B cell (primary cell): Measurements from ENCODE around the gene EPN2. TPM values are rescaled to one million over a fixed set of nuclear protein-coding genes. Genes with fewer than 3 reads are reported as not detected.

Source experiments
- ATAC-seq: fragments of 200-7000 bp; cut with Tn5 transposase; one replicate; pipeline ENCODE4 v1.10.0; 2021; ENCODE audit warnings: low read depth, mild to moderate bottlenecking, moderate number of reproducible peaks, moderate library complexity
- CTCF ChIA-PET: fragments of 350-600 bp; sonication (Branson Sonifier 250); formaldehyde crosslinking; loops from one replicate; lab custom pipeline; 2021; ENCODE audit warnings: antibody characterized with exemption, inconsistent platforms; lab: Charles Lee
- POLR2A ChIA-PET: fragments of 350-600 bp; sonication (Branson Sonifier 250); formaldehyde crosslinking; loops from one replicate; lab custom pipeline; 2021; ENCODE audit warnings: antibody characterized with exemption; lab: Charles Lee
- DNase-seq: peaks from one replicate; pipeline ENCODE4 v3.0.0; 2013
- H2AFZ ChIP-seq: 2 replicates; pipeline ENCODE4 v1.6.1; 2012; ENCODE audit warnings: mild to moderate bottlenecking, low read depth, low read length; ENCODE audit not compliant: insufficient read depth, poor library complexity, severe bottlenecking
- H3K27ac ChIP-seq, 2 donors: 1 replicate in 1 of 2; 2 replicates in 1 of 2; pipeline ENCODE4 v1.5.1; 2012 to 2013; ENCODE audit warnings: low read length in 2 of 2, mild to moderate bottlenecking in 2 of 2, moderate library complexity in 1 of 2
- H3K27me3 ChIP-seq, 4 experiments: fragments of 200-600 bp in 1 of 4; sonication (generic) in 1 of 4; replicated peaks in 1 of 4; 1 replicate in 2 of 4; 2 replicates in 2 of 4; pipeline versions ENCODE4 v1.6.1 to v1.7.0; 2013 to 2016; ENCODE audit warnings: low read length in 3 of 4, mild to moderate bottlenecking in 2 of 4, mixed read lengths in 1 of 4, moderate library complexity in 1 of 4; ENCODE audit not compliant: insufficient read depth in 4 of 4, control insufficient read depth in 3 of 4; ENCODE audit errors: control extremely low read depth in 1 of 4
- H3K36me3 ChIP-seq, 2 experiments: replicated peaks in 1 of 2; 1 replicate in 1 of 2; 2 replicates in 1 of 2; pipeline versions ENCODE4 v1.6.1 to v1.7.1; 2013; ENCODE audit warnings: low read length in 1 of 2; ENCODE audit not compliant: insufficient read depth in 2 of 2, control insufficient read depth in 1 of 2; ENCODE audit errors: control extremely low read depth in 1 of 2, extremely low read depth in 1 of 2
- H3K4me1 ChIP-seq, 2 donors: fragments of 200-600 bp in 1 of 2; sonication (generic) in 1 of 2; 1 replicate in 1 of 2; 2 replicates in 1 of 2; pipeline versions ENCODE4 v1.5.1 to v1.6.1; 2013 to 2017; ENCODE audit warnings: low read length in 2 of 2; ENCODE audit not compliant: control insufficient read depth in 2 of 2, insufficient read depth in 2 of 2
- H3K4me2 ChIP-seq: replicated peaks from 2 replicates; pipeline ENCODE3; 2012; ENCODE audit warnings: mild to moderate bottlenecking, low read depth, low read length; ENCODE audit not compliant: poor library complexity, severe bottlenecking
- H3K4me3 ChIP-seq, 5 experiments: fragments of 200-600 bp in 1 of 5; sonication (generic) in 1 of 5; 1 replicate in 3 of 5; 2 replicates in 2 of 5; pipeline versions ENCODE4 v1.5.1 to v1.7.0; 2011 to 2016; ENCODE audit warnings: low read length in 4 of 5, mild to moderate bottlenecking in 4 of 5, low read depth in 2 of 5, control low read depth in 1 of 5, moderate library complexity in 1 of 5; ENCODE audit not compliant: insufficient read depth in 1 of 5; ENCODE audit errors: control extremely low read depth in 1 of 5, extremely low read depth in 1 of 5
- H3K79me2 ChIP-seq: fragments of 200-600 bp; sonication (generic); one replicate; pipeline ENCODE4 v1.6.0; 2016; ENCODE audit warnings: low read length; ENCODE audit not compliant: control insufficient read depth, insufficient read depth
- H3K9ac ChIP-seq: fragments of 200-600 bp; sonication (generic); 2 replicates; pipeline ENCODE4 v1.6.1; 2017; ENCODE audit warnings: mild to moderate bottlenecking, low read length, moderate library complexity
- H3K9me3 ChIP-seq, 3 donors: one replicate each; pipeline versions ENCODE4 v1.6.1 to v1.7.1; 2013; ENCODE audit warnings: low read length in 2 of 3; ENCODE audit not compliant: control insufficient read depth in 2 of 3, insufficient read depth in 1 of 3; ENCODE audit errors: control extremely low read depth in 1 of 3
- H4K20me1 ChIP-seq: 2 replicates; pipeline ENCODE4 v1.6.0; 2012; ENCODE audit warnings: mild to moderate bottlenecking, low read length; ENCODE audit not compliant: insufficient read depth, control insufficient read depth, poor library complexity, severe bottlenecking
- H3K27ac Mint-ChIP-seq: one replicate; pipeline ENCODE4 v1.8.0; 2021; ENCODE audit warnings: mixed read lengths
- H3K27me3 Mint-ChIP-seq: one replicate; pipeline ENCODE4 v1.8.0; 2021; ENCODE audit warnings: mixed read lengths
- H3K4me1 Mint-ChIP-seq: one replicate; pipeline ENCODE4 v1.8.0; 2021; ENCODE audit warnings: mixed read lengths
- H3K4me3 Mint-ChIP-seq: one replicate; pipeline ENCODE4 v1.8.0; 2021; ENCODE audit warnings: mixed read lengths
- H3K9me3 Mint-ChIP-seq: one replicate; pipeline ENCODE4 v1.8.0; 2022; ENCODE audit warnings: mixed read lengths; ENCODE audit not compliant: insufficient read depth
- CTCF ChIP-seq: fragments of 200-600 bp; IDR thresholded peaks from one replicate; pipeline ENCODE4 v1.8.0; 2022; ENCODE audit warnings: antibody characterized with exemption, mild to moderate bottlenecking
- EZH2 ChIP-seq: IDR thresholded peaks from 2 replicates; pipeline ENCODE4 v1.6.1; 2012; ENCODE audit warnings: borderline replicate concordance, low read depth, mild to moderate bottlenecking, moderate library complexity, low read length; ENCODE audit not compliant: insufficient read depth, poor library complexity, severe bottlenecking
- WGBS: methylation state at CpG from one replicate; pipeline ENCODE4 v1.1.5; 2013; ENCODE audit warnings: missing lambda C conversion rate; ENCODE audit not compliant: insufficient coverage; 5-methylcytosine and 5-hydroxymethylcytosine counted together
- intact Hi-C: fragments of 100-400 bp; cut with micrococcal nuclease; formaldehyde crosslinking; loops from one replicate; pipeline ENCODE4 v1.10.0; 2022
- polyA plus RNA-seq: library from polyadenylated mRNA; depleted of rRNA; stranded (reverse); fragments of >200 nt; gene quantifications from 2 replicates; pipeline ENCODE4 v1.2.3, GENCODE V29; 2012
- total RNA-seq, 2 donors: library from RNA; stranded (reverse); fragments of 120-200 nt in 1 of 2; gene quantifications; 1 replicate in 1 of 2; 2 replicates in 1 of 2; pipeline versions ENCODE4 v1.2.3 to v1.2.4, GENCODE V29; 2013 to 2022

The EPN2 gene
- total and polyA plus RNA-seq, 2 donors (not counting 1 experiment from before 2014, with no cell fraction given), result 15.7 to 35.6 TPM

- peaks cover 14% of the 10 kb centered on the region for H3K27me3 Mint-ChIP-seq
- intact Hi-C loops, result no loop called here
- Histone ChIP-seq H3K4me3 (no peak overlapping the region), H3K4me2 (no peak overlapping the region), H3K79me2 (no peaks in the 10 kb centered on the region), H3K27me3 (peaks cover 0 to 3% (median 0%) of the 10 kb centered on the region in 4 experiments), H3K9me3 (no peaks in the 10 kb centered on the region), H3K9ac (no peak overlapping the region), H2AFZ (no peak overlapping the region), H3K27ac (no peak overlapping the region), H4K20me1 (no peaks in the 10 kb centered on the region), H3K4me1 (peaks cover 0 to 3% of the 10 kb centered on the region in 2 donors), H3K36me3 (no peaks in the 10 kb centered on the region)
- DNase-seq, result no peak
- no peaks in the 10 kb centered on the region for H3K4me1 Mint-ChIP-seq
- no peak for TF ChIP-seq CTCF
- H3K27ac Mint-ChIP-seq, result no peak overlapping the region
- ChIA-PET CTCF (interaction anchor here (0.9 to 3.9 kb wide), 21 partner anchors 9 to 110 kb away, joined by 3 to 37 read pairs (median 7); partner anchors contain the start of genes B9D1 and MAPK7), POLR2A (no interaction called here)
- no peak for ATAC-seq
- no peak overlapping the region for H3K4me3 Mint-ChIP-seq
- no peaks in the 10 kb centered on the region for H3K9me3 Mint-ChIP-seq
- WGBS, result 87% methylated on average over 21 of the region's 21 CpGs
Observed at GRCh38 chr17:19336938-19337711, 100.0 kb downstream of the EPN2 start.

- DNase-seq (no peak), ATAC-seq (no peak)
- H3K27me3 Mint-ChIP-seq, result peaks cover 15% of the 10 kb centered on the region
- Histone ChIP-seq H3K4me1 (peaks cover 0 to 3% of the 10 kb centered on the region in 2 donors), H2AFZ (no peak overlapping the region), H3K36me3 (no peaks in the 10 kb centered on the region), H3K4me3 (no peak overlapping the region), H3K27ac (no peak overlapping the region), H3K4me2 (no peak overlapping the region), H4K20me1 (no peaks in the 10 kb centered on the region), H3K9me3 (no peaks in the 10 kb centered on the region), H3K9ac (no peak overlapping the region), H3K27me3 (peaks cover 0 to 3% (median 0%) of the 10 kb centered on the region in 4 experiments), H3K79me2 (no peaks in the 10 kb centered on the region)
- no peak for TF ChIP-seq CTCF
- TF ChIP-seq EZH2, result no peak
- no peaks in the 10 kb centered on the region for H3K9me3 Mint-ChIP-seq
- H3K4me3 Mint-ChIP-seq, result no peak overlapping the region
- intact Hi-C loops, result loop anchor here (1.0 kb wide), 2 partner anchors 20 to 31 kb away; no protein-coding TSS in a partner anchor
- no peak overlapping the region for H3K27ac Mint-ChIP-seq
- ChIA-PET CTCF (interaction anchor here (1.0 to 3.9 kb wide), 21 partner anchors 9 to 109 kb away, joined by 3 to 37 read pairs (median 7); partner anchors contain the start of genes B9D1 and MAPK7), POLR2A (no interaction called here)
- 83% methylated on average over 1 of the region's 2 CpGs for WGBS
- H3K4me1 Mint-ChIP-seq, result no peaks in the 10 kb centered on the region
Observed at GRCh38 chr17:19337712-19338023, 100.5 kb downstream of the EPN2 start.
